A549 (cell line): ENCODE results near the gene MCTP1.

Source experiments
- POLR2A ChIP-seq: IDR thresholded peaks from 2 replicates; pipeline ENCODE4 v1.6.1; 2012; ENCODE audit warnings: mild to moderate bottlenecking, low read length
- TF ChIP-seq, protein P1 (sequence below): fragments of >200 bp; sonication (Bioruptor Twin); formaldehyde crosslinking; IDR thresholded peaks from 3 replicates; pipeline ENCODE4 v1.5.1; 2016

DNA sequence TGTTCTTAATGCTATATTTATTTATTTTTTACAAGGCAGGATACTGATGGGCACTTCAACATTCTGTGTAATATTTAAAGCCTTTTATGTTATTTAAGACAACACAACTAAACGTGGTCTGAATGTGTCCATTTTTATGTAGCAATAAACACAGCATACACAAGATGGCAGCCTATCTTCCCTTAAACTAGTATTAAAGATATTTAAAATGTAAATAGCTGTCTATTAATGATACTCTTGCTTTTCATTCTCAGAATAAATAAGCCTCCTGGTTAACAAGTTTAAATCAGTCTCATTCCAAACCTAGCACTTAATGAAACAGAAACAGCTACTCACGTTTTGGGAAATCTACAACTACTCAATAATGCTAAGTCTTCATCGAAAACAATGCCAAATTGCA is 315.7 kb downstream of the MCTP1 start:
- no peak for TF ChIP-seq POLR2A
- TF ChIP-seq, protein P1, sequence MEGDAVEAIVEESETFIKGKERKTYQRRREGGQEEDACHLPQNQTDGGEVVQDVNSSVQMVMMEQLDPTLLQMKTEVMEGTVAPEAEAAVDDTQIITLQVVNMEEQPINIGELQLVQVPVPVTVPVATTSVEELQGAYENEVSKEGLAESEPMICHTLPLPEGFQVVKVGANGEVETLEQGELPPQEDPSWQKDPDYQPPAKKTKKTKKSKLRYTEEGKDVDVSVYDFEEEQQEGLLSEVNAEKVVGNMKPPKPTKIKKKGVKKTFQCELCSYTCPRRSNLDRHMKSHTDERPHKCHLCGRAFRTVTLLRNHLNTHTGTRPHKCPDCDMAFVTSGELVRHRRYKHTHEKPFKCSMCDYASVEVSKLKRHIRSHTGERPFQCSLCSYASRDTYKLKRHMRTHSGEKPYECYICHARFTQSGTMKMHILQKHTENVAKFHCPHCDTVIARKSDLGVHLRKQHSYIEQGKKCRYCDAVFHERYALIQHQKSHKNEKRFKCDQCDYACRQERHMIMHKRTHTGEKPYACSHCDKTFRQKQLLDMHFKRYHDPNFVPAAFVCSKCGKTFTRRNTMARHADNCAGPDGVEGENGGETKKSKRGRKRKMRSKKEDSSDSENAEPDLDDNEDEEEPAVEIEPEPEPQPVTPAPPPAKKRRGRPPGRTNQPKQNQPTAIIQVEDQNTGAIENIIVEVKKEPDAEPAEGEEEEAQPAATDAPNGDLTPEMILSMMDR = no peak; the same call in 2 of the 3 replicates
